Measurements from ENCODE around the gene STK33. TPM values are rescaled to one million over a fixed set of nuclear protein-coding genes. Genes with fewer than 3 reads are reported as not detected.

Gene STK33
- total and polyA plus RNA-seq, 12 donors = 6.8 to 36.0 (median 17.2) TPM

DNA sequence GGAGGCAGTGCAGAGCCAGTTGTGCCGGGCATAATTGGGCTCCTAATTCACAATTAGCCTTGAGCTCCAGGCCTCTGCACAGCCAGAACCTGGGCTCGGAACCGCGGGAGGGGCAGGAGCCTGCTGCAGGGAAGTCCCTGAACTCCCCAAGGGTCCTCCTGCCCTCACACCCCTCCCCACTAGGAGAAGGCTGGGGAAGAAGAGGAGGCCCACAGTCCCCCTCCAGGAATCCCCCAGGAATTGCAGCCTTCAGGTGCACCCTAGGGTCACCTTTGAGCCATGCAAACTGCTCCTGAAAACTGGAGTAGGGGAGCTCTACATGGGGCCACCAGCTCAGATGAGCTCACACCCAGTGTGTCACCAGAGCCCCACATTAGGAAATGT, 236.5 kb downstream of the STK33 start:
- intact Hi-C loops (cut with DNase I) = no loop called here
- H3K4me1 ChIP-seq (replicated peaks in 1 of 2) = no peaks in the 10 kb centered on the region
- H3K36me3 ChIP-seq (replicated peaks in 1 of 2) = no peaks in the 10 kb centered on the region
- no peak for DNase-seq
- no peak overlapping the region for H3K27ac ChIP-seq
- WGBS, 4 donors = 63 to 80% (median 75%) methylated on average over 4 of the region's 4 CpGs
- H3K4me3 ChIP-seq = no peak overlapping the region
- no peaks in the 10 kb centered on the region for H3K9me3 ChIP-seq (replicated peaks in 1 of 3)
- H3K27me3 ChIP-seq = no peaks in the 10 kb centered on the region
- TF ChIP-seq, protein P1, sequence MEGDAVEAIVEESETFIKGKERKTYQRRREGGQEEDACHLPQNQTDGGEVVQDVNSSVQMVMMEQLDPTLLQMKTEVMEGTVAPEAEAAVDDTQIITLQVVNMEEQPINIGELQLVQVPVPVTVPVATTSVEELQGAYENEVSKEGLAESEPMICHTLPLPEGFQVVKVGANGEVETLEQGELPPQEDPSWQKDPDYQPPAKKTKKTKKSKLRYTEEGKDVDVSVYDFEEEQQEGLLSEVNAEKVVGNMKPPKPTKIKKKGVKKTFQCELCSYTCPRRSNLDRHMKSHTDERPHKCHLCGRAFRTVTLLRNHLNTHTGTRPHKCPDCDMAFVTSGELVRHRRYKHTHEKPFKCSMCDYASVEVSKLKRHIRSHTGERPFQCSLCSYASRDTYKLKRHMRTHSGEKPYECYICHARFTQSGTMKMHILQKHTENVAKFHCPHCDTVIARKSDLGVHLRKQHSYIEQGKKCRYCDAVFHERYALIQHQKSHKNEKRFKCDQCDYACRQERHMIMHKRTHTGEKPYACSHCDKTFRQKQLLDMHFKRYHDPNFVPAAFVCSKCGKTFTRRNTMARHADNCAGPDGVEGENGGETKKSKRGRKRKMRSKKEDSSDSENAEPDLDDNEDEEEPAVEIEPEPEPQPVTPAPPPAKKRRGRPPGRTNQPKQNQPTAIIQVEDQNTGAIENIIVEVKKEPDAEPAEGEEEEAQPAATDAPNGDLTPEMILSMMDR (IDR thresholded peaks at IDR 0.05) = no peak
- TF ChIP-seq POLR2A (IDR thresholded peaks at IDR 0.05) = no peak

DNA sequence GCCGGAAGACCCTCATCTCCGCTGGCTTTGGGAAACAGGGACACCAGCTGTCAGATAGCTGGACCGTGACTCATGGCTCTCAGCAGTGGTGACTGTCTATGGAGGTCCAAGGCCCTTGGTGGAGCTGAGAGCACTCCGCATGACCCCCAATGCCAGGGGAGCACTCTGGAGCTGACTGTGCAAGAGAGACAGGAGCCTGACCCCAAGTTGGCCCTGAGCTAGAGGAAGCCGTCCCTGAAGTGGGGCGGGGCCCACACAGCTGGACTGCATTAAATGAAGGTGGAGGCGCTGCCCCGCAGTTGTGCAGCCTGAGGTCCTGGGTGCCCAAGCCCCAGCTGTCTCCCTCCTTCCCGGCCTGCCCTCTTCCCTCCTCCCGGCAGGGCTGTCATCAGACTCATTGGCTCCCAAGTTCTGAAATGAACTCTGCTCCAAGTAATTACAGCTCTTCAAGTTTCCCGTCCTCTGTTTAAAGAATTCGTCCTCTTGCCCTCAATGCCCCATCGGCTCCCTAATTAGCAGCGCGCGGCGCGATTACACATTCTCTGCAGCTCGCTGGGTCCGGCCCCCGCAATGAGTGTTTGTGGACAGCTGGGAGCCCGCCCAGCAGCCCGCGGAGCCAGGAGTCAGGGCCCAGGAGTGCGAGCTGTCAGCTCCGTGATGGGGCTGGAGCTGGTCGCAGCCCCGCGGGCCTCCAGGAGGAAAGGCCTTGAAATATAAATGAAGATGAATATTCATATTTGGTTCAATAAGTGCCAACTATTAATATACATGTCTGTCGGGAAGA, 237.1 kb downstream of the STK33 start:
- intact Hi-C loops (cut with DNase I) = no loop called here
- H3K9me3 ChIP-seq (replicated peaks in 1 of 3) = no peaks in the 10 kb centered on the region
- WGBS, 4 donors = 67 to 80% (median 74%) methylated on average over 20 to 30 of the region's 30 CpGs
- H3K27me3 ChIP-seq = no peaks in the 10 kb centered on the region
- H3K27ac ChIP-seq = no peak overlapping the region
- no peak overlapping the region for H3K4me3 ChIP-seq
- no peak for DNase-seq
- no peak for TF ChIP-seq POLR2A (IDR thresholded peaks at IDR 0.05)
- TF ChIP-seq, protein P1 (IDR thresholded peaks at IDR 0.05) = no peak
- no peaks in the 10 kb centered on the region for H3K4me1 ChIP-seq (replicated peaks in 1 of 2)
- no peaks in the 10 kb centered on the region for H3K36me3 ChIP-seq (replicated peaks in 1 of 2)

DNA sequence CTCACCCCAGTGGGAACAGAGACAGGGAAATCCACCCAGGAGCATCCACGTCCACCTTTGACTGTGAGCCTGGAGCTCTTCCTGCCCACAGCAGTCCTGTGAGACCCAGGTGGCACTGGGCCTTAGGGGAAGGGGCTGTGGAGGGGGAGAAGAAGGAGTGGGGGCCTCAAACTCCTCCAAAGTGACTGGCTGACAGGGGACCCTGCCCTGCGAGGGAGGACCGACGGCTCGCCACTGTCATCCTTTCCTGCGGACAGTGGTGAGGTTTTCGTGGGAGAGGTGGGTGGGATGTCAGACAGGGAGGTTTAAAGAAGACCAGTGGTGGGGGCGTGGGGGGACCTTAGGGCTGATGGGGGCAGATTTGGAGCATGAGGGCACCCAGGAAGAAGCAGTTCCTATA, 237.8 kb downstream of the STK33 start:
- DNase-seq = no peak
- H3K27me3 ChIP-seq = no peaks in the 10 kb centered on the region
- no peaks in the 10 kb centered on the region for H3K9me3 ChIP-seq (replicated peaks in 1 of 3)
- H3K36me3 ChIP-seq (replicated peaks in 1 of 2) = no peaks in the 10 kb centered on the region
- intact Hi-C loops (cut with DNase I) = no loop called here
- 82 to 95% (median 90%) methylated on average over 7 to 8 of the region's 8 CpGs for WGBS, 4 donors
- H3K4me3 ChIP-seq = no peak overlapping the region
- no peak overlapping the region for H3K27ac ChIP-seq
- H3K4me1 ChIP-seq (replicated peaks in 1 of 2) = no peaks in the 10 kb centered on the region
- no peak for TF ChIP-seq POLR2A (IDR thresholded peaks at IDR 0.05)
- TF ChIP-seq, protein P1 (IDR thresholded peaks at IDR 0.05) = no peak

DNA sequence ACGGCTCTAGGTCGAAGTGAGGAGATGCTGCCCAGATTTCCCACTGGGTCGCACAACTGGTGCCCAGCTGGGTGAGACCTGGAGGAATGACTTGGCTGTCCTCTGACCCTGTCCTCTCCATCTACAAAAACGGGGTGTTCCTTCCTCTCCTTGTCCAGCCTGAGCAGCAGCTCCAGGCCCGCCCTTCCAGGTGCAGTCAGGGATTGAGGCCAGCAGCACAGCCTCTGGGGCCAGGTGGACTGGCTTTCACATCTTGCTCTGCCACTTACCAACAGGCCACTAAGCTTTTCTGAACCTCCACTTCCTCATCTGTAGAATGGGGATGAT, 238.6 kb downstream of the STK33 start:
- Histone ChIP-seq H3K27ac (no peak overlapping the region), H3K27me3 (no peaks in the 10 kb centered on the region), H3K36me3 (replicated peaks in 1 of 2) (no peaks in the 10 kb centered on the region), H3K4me3 (no peak overlapping the region), H3K4me1 (replicated peaks in 1 of 2) (no peaks in the 10 kb centered on the region), H3K9me3 (replicated peaks in 1 of 3) (no peaks in the 10 kb centered on the region)
- DNase-seq = no peak
- 78 to 89% (median 82%) methylated on average over 5 of the region's 5 CpGs for WGBS, 4 donors
- intact Hi-C loops (cut with DNase I) = no loop called here
- no peak for TF ChIP-seq POLR2A (IDR thresholded peaks at IDR 0.05)

Measured in adrenal gland (tissue), 12 donors.